Urinary bladder (tissue), 4 donors: Measurements from ENCODE around the gene IFNL4. TPM values are rescaled to one million over a fixed set of nuclear protein-coding genes. Genes with fewer than 3 reads are reported as not detected.
"Not testable (repeated sequence)": the region's sequence is repeated elsewhere in the genome, so short reads cannot be mapped to it uniquely, and the experiment has no call there.

Experiments
- DNase-seq: peaks from one replicate; pipeline ENCODE4 v3.0.0-alpha.2; 2015; ENCODE audit errors: extremely low spot score
- H3K27ac ChIP-seq: one replicate; pipeline ENCODE4 v1.5.1; 2013; ENCODE audit warnings: low read depth, mild to moderate bottlenecking, moderate library complexity
- H3K36me3 ChIP-seq: one replicate; pipeline ENCODE4 v1.6.1; 2013; ENCODE audit warnings: mild to moderate bottlenecking, moderate library complexity; ENCODE audit not compliant: insufficient read depth
- H3K4me1 ChIP-seq: one replicate; pipeline ENCODE4 v1.6.1; 2013; ENCODE audit warnings: mild to moderate bottlenecking, moderate library complexity; ENCODE audit not compliant: insufficient read depth
- H3K4me3 ChIP-seq: one replicate; pipeline ENCODE4 v1.5.1; 2013; ENCODE audit warnings: low read depth, low read length
- WGBS: extraction: QIAGEN DNeasy Blood & Tissue Kit; methylation state at CpG from one replicate; pipeline ENCODE4 v1.1.7; 2013; 5-methylcytosine and 5-hydroxymethylcytosine counted together
- polyA plus RNA-seq: library from polyadenylated mRNA; stranded (reverse); fragments of 200-250 nt; gene quantifications from one replicate; pipeline ENCODE4 v1.2.3, GENCODE V29; 2013
- total RNA-seq: library from RNA; depleted of rRNA; stranded (reverse); fragments of >200 nt; gene quantifications from one replicate; pipeline ENCODE4 v1.2.3, GENCODE V29; 2014
- donor health status: healthy with polysubstance abuse.
- donor health status: healthy.

IFNL4 gene
- total and polyA plus RNA-seq, 2 donors, result not detected

DNA sequence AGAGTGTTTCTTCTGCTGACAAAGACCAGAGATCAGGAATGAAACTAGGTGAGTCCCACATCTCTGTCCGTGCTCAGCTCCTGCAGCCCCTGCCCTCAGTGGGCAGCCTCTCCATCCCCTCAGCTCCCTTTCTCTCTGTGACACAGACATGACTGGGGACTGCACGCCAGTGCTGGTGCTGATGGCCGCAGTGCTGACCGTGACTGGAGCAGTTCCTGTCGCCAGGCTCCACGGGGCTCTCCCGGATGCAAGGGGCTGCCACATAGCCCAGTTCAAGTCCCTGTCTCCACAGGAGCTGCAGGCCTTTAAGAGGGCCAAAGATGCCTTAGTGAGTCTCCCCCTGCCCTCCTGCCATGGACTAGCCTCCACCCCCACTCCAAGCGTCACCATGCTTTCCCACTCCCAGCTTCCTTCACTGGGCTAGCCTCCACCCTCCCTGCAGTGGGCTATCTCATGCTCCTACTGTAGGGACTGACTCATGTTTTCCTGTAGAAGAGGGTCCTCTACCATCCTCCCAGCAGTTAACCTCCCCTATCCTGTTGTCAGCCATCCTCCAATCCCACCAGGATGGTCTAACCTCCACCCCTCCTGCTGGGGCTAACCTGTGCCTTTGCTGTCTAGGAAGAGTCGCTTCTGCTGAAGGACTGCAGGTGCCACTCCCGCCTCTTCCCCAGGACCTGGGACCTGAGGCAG is 20.0 kb upstream of the IFNL4 start:
- WGBS, result 76% methylated on average over 10 of the region's 10 CpGs
- H3K4me1 ChIP-seq, DNase-seq, H3K36me3 ChIP-seq, H3K4me3 ChIP-seq, H3K27ac ChIP-seq: not testable (repeated sequence)

- no CpG with 5 or more reads among the region's 1 CpG for WGBS
- DNase-seq, H3K4me1 ChIP-seq, H3K36me3 ChIP-seq, H3K27ac ChIP-seq, H3K4me3 ChIP-seq: not testable (repeated sequence)
These were observed 19.4 kb upstream of the IFNL4 start, which contains the start of gene IFNL2 for GRCh38 chr19:39268085-39268484. Gene IFNL2, plus strand, starts transcription at chr19:39268396. Its CDS starts 173 bp downstream, at chr19:39268569.

DNA sequence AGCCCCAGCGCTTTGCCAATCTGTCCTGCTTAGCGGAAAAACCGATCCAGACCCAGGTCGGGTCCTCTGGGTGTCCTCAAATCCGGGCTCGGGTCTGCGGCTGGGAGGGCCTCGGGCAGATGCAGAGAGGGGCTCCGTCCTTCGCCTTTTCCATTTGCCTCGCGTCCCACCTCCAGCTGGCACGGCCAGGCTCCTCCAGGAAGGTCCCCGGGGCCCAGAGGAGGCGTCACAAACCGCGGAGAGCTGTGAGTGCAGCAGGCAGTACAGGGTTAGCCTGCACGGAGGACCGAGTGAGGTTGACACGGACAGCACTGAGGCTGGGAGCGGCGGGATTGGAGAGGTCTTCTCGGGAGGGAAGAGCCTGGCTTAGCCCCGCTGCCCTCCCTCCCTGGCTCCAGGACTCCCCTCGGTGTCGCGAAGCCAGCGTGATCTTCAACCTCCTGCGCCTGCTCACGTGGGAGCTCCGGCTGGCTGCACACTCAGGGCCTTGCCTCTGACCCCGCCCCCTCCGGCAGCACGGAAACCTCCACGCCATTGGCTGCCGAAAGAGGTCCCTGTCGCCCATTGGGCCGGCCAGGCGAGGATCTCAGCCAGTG is 16.8 kb upstream of the IFNL4 start:
- 33% methylated on average over 39 of the region's 39 CpGs for WGBS
- no peak overlapping the region for H3K27ac ChIP-seq
- no peak overlapping the region for H3K4me3 ChIP-seq
- no peaks in the 10 kb centered on the region for H3K4me1 ChIP-seq
- DNase-seq, result no peak
- no peaks in the 10 kb centered on the region for H3K36me3 ChIP-seq

DNA sequence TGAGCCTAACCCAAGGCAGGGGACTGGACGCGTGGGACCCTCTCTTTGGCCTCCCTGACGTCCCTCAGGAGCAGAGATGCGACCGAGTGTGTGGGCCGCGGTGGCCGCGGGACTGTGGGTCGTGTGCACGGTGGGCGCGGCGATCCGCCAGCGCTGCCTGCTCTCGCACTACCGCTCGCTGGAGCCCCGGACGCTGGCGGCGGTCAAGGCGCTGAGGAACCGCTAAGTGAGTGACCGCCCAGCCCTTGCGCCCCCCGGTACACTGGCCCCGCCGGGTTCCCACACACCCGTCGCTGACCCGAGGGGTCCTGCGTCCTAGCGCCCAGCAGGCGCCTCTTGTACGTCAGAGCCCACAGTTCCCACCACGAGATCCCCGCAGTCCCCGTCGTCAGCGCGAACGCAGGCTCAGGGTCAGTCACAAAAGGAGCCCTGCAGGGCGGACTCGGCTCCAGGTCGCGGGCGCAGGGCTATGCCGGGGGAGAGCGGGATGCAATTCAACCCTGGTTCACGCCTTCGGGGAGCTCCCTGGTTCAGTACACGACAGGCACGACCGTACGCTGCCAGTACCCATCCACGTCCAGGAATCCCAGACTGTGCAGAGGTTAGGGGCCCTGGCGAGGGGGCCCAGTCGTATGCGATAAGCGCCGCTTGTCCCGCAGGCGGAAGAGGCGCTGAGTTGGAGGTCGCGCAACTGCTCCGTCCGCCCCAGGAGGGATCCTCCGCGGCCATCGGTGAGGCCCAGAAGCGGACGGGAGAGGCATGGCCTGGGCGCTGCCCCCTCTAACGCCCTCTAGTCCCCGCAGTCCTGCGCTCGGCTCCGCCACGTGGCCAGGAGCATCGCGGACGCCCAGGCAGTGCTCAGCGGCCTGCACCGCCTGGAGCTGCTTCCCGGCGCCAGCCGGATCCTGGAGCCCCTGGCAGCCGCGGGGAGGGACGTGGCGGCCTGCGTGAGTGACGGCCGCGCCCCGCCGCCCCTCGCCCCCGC is 15.9 kb upstream of the IFNL4 start:
- Histone ChIP-seq H3K27ac (no peak overlapping the region), H3K36me3 (no peaks in the 10 kb centered on the region), H3K4me1 (no peaks in the 10 kb centered on the region), H3K4me3 (no peak overlapping the region)
- 3% methylated on average over 102 of the region's 102 CpGs for WGBS
- no peak for DNase-seq

GRCh38 chr19:39263912-39264305 is 15.3 kb upstream of the IFNL4 start:
- WGBS, result 11% methylated on average over 17 of the region's 17 CpGs
- Histone ChIP-seq H3K4me3 (no peak overlapping the region), H3K36me3 (no peaks in the 10 kb centered on the region), H3K4me1 (no peaks in the 10 kb centered on the region), H3K27ac (no peak overlapping the region)
- DNase-seq, result no peak

DNA sequence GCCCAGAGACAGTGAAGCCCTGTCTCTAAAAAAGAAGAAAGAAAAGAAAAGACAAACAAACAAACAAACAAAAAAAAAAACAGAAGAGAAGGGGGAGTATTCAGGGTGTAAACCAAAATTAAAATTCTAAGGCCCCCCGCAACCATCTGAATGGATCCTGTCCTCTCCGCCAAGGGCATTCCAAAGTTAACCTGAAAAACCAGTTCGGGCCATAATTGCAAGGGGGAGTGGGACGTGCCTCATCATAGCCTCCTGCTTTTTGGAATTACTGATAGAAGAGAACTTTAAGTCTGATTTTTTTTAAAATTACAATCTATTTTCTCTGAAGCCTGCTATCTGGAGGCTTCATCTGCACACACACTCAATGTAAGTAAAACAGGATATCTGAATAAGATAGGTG is 13.8 kb upstream of the IFNL4 start:
- no peak overlapping the region for H3K4me3 ChIP-seq
- no peak overlapping the region for H3K27ac ChIP-seq
- 79% methylated on average over 4 of the region's 4 CpGs for WGBS
- no peaks in the 10 kb centered on the region for H3K36me3 ChIP-seq
- no peaks in the 10 kb centered on the region for H3K4me1 ChIP-seq
- DNase-seq, result no peak

DNA sequence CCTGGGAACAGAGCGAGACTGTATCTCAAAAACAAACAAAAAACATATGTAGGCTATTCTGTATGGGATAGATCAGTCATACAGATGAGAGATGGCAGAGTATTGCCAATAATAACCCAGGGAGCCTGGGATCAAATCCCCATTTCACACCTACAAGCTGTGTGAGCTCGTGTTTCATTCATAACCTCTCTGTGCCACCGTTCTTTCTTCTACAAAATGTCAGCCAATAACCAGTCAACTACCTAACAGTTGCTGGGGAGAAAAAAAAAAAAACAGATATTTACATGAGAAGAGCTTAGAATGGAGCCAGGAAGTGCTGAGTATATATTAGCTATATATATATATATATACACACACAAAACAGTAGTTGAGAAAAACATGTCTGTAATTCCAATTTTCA is 13.0 kb upstream of the IFNL4 start:
- DNase-seq, result no peak
- 78% methylated on average over 3 of the region's 3 CpGs for WGBS
- Histone ChIP-seq H3K4me1 (no peaks in the 10 kb centered on the region), H3K36me3 (no peaks in the 10 kb centered on the region), H3K27ac (no peak overlapping the region), H3K4me3 (no peak overlapping the region)

GRCh38 chr19:39257227-39257626 is 8.6 kb upstream of the IFNL4 start:
- no peak overlapping the region for H3K4me3 ChIP-seq
- H3K36me3 ChIP-seq, result no peaks in the 10 kb centered on the region
- H3K4me1 ChIP-seq, result no peaks in the 10 kb centered on the region
- no peak for DNase-seq
- WGBS, result 92% methylated on average over 4 of the region's 4 CpGs
- H3K27ac ChIP-seq, result no peak overlapping the region

DNA sequence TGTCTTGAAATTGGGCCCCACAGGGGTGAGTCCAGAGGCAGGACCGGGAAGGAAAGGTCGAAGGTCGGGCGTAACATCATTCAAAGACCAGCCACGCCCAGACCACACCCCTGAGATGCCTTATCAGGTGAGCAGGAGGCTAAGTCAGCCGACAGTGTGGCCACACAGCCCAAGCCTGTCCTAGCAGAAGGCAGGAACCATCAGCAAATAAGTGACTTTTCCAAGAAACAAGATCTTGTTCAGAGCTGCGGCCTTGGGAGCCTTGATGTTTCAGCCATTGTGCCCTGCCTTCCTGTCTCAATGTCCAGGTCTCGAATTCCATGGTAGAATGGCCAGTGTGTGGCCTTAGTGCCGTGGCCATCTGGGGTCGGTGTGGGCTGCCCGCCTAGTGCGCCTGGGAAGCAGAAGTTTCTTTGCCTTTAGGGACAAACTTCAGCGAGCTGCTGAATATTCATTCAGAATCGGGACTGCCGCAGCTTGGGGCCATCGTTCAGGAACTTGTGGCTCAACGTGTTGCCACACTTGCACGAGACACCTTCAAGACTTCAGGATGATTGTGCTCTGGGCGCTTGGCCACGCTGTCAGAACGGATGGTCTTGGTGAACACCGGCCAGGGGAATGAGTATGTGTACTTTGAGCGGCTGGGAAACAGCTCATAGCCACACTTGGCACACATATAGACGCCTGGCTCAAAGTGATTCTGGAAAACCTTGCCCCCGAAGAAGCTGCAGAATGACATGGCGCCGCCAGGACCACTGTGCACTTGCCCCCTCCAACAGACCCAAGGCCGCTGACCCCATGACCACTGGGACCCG is 6.1 kb upstream of the IFNL4 start:
- DNase-seq, result no peak
- Histone ChIP-seq H3K4me3 (no peak overlapping the region), H3K36me3 (no peaks in the 10 kb centered on the region), H3K4me1 (no peaks in the 10 kb centered on the region), H3K27ac (no peak overlapping the region)
- WGBS, result 85% methylated on average over 29 of the region's 29 CpGs

DNA sequence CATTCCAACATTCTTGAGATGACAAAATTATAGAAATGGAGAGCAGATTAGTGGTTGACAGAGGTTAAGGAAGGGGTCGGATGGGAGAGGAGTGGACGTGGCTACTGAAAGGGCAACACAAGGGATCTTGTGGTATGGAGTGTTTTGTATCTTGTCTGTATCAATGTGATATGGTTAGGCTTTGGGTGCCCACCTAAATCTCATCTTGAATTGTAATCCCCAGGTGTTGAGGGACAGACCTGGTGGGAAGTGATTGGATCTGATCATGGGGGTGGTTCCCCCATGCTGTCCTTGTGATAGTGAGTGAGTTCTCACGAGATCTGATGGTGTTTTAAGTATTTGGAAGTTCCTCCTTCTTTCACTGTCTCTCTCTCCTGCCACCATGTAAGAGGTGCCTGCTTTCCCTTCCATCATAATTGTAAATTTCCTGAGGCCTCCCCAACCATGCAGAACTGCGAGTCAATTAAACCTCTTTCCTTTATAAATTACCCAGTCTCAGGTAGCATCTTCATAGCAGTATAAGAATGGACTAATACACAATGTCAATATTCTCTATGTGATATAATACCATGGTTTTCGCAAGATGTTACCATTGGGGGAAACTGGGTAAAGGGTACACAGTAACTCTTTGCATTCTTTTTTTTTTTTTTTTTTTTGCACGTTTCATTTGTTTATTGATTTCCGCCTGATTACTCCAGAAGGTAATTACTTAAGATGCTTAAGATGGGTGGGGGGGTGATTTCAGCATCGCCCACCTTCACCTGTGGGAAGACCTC is 4.9 kb upstream of the IFNL4 start:
- WGBS, result 76% methylated on average over 8 of the region's 8 CpGs
- DNase-seq, result no peak

GRCh38 chr19:39252458-39252857 is 3.8 kb upstream of the IFNL4 start:
- Histone ChIP-seq H3K4me1 (no peaks in the 10 kb centered on the region), H3K36me3 (no peaks in the 10 kb centered on the region), H3K4me3 (no peak overlapping the region), H3K27ac (no peak overlapping the region)
- no peak for DNase-seq
- 50% methylated on average over 3 of the region's 3 CpGs for WGBS

More for the DNA sequence above, 4.9 kb upstream of the IFNL4 start:
- Histone ChIP-seq H3K4me1 (no peaks in the 10 kb centered on the region), H3K4me3 (no peak overlapping the region), H3K27ac (no peak overlapping the region), H3K36me3 (no peaks in the 10 kb centered on the region)

GRCh38 chr19:39251846-39252245 is 3.2 kb upstream of the IFNL4 start:
- 59% methylated on average over 3 of the region's 3 CpGs for WGBS
- Histone ChIP-seq H3K4me3 (no peak overlapping the region), H3K36me3 (no peaks in the 10 kb centered on the region), H3K27ac (no peak overlapping the region), H3K4me1 (no peaks in the 10 kb centered on the region)
- DNase-seq, result no peak
